D341Med (cell line): ENCODE measurements around the gene NAT9.

Experiments used
- DNase-seq: peaks from one replicate; pipeline ENCODE4 v3.0.0; 2012; ENCODE audit warnings: low spot score

The NAT9 gene

GRCh38 chr17:74779948-74780400, 3.8 kb upstream of the NAT9 start:
- no peak for DNase-seq

- no peak for DNase-seq
These were observed 3.4 kb upstream of the NAT9 start for GRCh38 chr17:74779501-74779900.

- no peak for DNase-seq
These were observed 2.8 kb upstream of the NAT9 start for GRCh38 chr17:74778960-74779359.

- no peak for DNase-seq
These were observed 1.9 kb upstream of the NAT9 start for GRCh38 chr17:74777901-74778515.

- no peak for DNase-seq
These were observed 845 bp upstream of the NAT9 start for GRCh38 chr17:74776990-74777389.

- no peak for DNase-seq
These were observed 619 bp downstream of the NAT9 start for GRCh38 chr17:74775409-74776043.

- no peak for DNase-seq
These were observed 2.3 kb downstream of the NAT9 start for GRCh38 chr17:74773871-74774286.

GRCh38 chr17:74773414-74773813, 2.7 kb downstream of the NAT9 start:
- no peak for DNase-seq

GRCh38 chr17:74772053-74772452, 4.1 kb downstream of the NAT9 start:
- DNase-seq = no peak

GRCh38 chr17:74771319-74771914, 4.7 kb downstream of the NAT9 start:
- DNase-seq = no peak

GRCh38 chr17:74770498-74771318, 5.4 kb downstream of the NAT9 start:
- peak; percentile 90 for DNase-seq

- no peak for DNase-seq
These were observed 6.2 kb downstream of the NAT9 start for GRCh38 chr17:74769856-74770497.

- DNase-seq = no peak
These were observed 6.8 kb downstream of the NAT9 start for GRCh38 chr17:74769266-74769855.

- no peak for DNase-seq
These were observed 7.4 kb downstream of the NAT9 start for GRCh38 chr17:74768763-74769114.

GRCh38 chr17:74768069-74768762, 7.9 kb downstream of the NAT9 start:
- DNase-seq = no peak

GRCh38 chr17:74767111-74767516, 9.0 kb downstream of the NAT9 start:
- no peak for DNase-seq

- DNase-seq = no peak
These were observed 9.7 kb downstream of the NAT9 start for GRCh38 chr17:74766413-74766812.

- DNase-seq = no peak
These were observed 11.3 kb downstream of the NAT9 start for GRCh38 chr17:74764751-74765286.

- no peak for DNase-seq
These were observed 12.4 kb downstream of the NAT9 start for GRCh38 chr17:74763565-74764387.

- no peak for DNase-seq
These were observed 14.2 kb downstream of the NAT9 start for GRCh38 chr17:74761931-74762330.
